ENCODE data around the gene TPP1.

Gene TPP1

DNA sequence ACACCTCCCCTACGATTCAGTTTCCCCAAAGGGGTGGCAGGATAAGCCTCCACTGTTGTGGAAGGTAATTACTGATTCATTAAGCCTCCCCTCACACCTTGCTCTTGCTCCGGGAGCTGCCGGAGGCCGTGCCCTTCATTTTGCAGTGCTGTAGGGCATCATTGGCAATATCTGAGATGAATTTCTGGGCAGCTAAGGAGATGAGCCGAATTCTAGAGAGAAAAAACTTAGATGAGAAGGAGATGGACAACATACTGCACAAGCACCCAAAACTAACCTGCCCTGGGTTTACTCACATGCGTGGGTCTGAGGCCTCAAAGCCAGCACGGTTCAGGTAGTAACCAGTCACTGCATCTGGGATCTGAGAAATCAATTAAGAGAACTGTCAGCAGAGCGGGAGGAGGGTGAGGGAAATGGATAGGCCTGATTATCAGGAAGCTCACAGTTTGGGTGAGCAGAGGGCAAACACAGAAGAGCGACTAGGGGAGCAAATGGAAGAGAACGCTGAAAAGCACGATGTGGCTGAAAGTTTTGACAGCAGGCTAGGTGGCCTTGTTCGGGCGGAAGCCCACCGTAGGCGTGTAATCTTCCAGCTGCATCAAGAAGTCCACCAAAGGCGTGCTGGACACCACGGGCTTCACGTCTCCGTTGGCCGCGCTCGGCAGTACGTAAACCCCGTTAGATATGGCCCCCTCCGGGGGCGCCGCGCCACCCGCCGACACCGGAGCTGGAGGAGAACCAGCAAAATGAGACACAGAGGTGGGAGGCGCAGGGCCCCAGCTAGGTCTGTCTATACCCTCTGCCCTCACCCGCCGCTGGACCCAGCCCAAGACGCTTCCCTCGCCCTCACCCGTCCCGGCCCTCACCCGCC lies 7.9 kb downstream of the TPP1 start:
- peak; percentile 39 for DNase-seq

- DNase-seq, result no peak
Observed at GRCh38 chr11:6610591-6610990, 8.6 kb downstream of the TPP1 start.

DNA sequence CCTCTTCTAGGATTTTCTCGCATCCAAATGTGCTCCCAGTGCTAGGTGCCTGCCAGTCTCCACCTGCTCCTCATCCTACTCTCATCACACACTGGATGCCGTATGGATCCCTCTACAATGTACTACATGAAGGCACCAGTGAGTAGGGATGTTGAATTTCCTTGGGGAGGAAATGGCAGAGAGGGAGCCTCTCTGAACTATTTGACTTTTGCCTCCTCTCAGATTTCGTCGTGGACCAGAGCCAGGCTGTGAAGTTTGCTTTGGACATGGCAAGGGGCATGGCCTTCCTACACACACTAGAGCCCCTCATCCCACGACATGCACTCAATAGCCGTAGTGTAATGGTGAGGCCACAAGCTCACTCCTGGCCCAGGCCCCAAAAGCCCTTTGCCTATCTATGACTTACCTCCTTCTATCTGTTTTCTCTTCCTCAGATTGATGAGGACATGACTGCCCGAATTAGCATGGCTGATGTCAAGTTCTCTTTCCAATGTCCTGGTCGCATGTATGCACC lies 9.7 kb downstream of the TPP1 start:
- DNase-seq, result no peak

GRCh38 chr11:6608726-6609501 lies 10.3 kb downstream of the TPP1 start:
- DNase-seq, result no peak

DNA sequence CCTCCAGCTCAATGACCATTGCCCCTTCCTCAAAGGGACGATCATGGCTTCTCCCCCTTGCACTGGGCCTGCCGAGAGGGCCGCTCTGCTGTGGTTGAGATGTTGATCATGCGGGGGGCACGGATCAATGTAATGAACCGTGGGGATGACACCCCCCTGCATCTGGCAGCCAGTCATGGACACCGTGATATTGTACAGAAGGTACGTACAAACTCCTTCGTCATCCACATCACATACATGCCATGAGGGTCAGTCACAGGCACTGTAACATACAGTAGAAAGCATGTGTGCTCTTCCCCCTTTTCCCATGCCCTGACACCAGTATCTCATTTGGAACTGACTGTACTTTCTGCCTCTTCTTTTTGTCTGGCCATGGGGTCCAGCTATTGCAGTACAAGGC lies 11.2 kb downstream of the TPP1 start:
- DNase-seq, result no peak

GRCh38 chr11:6607190-6607795 lies 11.9 kb downstream of the TPP1 start:
- no peak for DNase-seq

GRCh38 chr11:6606471-6607189 lies 12.6 kb downstream of the TPP1 start:
- peak; percentile 69 for DNase-seq

DNA sequence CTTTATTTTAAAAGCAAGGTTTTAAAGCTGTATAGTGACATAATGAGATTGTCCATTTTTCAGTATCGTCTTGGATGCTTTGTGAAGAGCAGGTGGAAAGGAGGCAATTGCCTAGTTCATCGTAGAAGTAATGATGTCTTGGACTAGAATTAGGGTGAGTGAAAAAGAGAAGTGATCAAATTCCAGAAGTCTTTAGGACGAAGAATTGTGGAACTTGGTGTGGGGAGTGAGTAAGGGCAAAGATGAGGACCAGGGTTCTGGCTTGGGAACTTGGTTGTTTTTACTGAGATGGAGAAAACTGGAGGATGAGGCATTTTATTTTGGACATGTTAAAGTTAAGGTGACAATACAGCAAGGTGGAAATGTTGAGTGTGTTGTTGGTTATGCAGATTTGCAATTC lies 14.4 kb downstream of the TPP1 start:
- DNase-seq, result no peak

- peak; percentile 72 for DNase-seq
Observed at GRCh38 chr11:6604081-6604626, 15.1 kb downstream of the TPP1 start.

- peak; percentile 93 for DNase-seq
Observed at GRCh38 chr11:6603287-6604080, 15.7 kb downstream of the TPP1 start, which contains the start of the genes ILK and RRP8. Gene ILK (plus strand): TSS chr11:6603774. CDS start chr11:6604272, 498 bp downstream. Gene RRP8 (minus strand): TSS chr11:6603616. CDS start chr11:6603502, 114 bp downstream.

DNA sequence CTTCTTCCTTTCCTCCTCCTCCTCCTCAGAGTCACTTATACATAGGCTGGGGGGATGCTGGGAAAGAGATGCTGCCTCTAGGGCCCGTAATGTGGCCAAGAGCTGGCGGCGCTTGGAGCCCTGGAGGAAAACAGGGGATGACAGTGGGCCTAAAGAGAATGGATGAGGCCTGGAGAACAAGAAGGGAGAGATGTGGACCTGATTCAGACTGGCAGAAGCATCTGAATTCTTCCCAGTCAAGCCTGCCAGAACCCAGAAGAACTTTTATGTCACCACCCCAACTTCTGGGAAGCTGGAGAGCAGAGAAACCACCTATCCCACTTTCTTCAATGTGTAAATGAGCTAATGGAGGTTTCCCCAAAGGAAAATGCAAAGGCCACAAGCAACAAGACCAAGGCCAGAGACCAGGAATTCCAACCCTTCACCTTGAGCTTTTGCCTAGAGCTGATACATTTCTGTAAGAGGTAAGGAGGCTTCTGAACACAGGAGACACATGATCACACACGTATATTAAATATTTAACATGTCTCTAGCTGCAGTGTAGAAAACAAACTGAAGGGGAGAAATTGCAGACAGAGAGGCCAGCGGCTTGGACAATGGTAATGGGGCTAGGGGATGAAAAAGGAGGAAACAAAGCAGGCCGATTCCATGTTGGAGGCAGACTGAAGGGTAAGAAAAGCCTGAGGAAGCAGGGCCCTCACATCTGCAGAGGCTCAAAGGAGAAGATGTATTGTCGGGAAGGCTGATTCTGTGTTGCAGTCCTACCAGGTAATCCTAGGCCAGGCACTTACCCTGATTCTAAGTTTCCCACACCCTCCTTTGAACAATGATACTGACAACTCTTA lies 16.9 kb downstream of the TPP1 start:
- DNase-seq, result no peak

DNA sequence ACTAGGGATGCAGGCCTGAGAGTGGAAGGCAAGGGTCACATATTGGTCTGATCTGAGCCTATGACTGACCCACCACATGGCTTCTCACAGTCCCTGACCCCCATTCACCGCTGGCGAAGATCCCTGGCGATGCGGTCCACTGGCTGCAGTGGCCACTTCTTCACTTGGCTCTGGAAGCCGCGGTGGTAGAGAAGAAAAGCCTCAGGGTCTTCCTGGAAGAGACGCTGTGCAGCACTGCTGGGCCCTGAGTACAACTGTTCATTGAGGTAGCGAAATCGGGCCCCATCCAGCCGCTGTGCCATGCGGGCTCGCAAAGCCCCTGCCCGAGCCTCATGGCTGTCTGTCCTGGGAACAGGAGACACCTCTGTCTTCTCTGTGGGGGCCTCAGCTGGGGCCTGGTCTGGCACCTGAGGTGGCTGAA lies 18.2 kb downstream of the TPP1 start:
- DNase-seq, result no peak

GRCh38 chr11:6599881-6600390 lies 19.3 kb downstream of the TPP1 start:
- DNase-seq, result no peak

GRCh38 chr11:6599449-6599848 lies 19.8 kb downstream of the TPP1 start:
- DNase-seq, result no peak

GRCh38 chr11:6598555-6598954 lies 20.7 kb downstream of the TPP1 start:
- DNase-seq, result no peak

GRCh38 chr11:6596239-6596877 lies 22.9 kb downstream of the TPP1 start:
- DNase-seq, result no peak

DNA sequence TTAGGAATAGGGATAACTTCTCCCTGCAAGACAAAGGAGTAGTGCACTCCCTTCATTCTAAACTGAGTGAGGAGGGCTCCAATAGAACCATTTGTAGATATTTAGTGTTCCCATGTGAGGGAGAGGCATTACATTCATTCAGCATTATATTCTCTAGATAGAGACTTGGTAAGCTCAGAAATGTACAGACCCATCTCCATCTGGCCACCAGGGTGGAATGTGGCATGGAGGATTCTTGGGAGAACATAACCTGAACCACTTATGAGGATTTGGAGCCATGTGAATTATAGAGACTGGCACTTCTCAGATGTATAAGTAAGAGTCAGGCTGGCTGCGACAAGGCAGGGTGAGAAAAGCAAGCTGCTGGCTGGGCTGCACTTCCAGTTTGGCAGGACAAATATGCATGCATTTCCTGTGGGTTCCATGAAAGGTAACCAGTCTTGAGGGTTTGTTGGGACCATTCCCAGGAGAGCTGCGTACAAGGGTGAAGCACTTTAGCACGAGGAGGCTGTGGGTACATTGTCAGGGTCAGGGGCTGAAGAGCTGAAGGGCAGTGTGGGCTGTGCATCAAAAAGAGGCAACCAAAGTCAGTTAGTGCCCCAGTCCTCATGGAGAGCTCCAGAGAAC lies 25.0 kb downstream of the TPP1 start:
- DNase-seq, result no peak

DNA sequence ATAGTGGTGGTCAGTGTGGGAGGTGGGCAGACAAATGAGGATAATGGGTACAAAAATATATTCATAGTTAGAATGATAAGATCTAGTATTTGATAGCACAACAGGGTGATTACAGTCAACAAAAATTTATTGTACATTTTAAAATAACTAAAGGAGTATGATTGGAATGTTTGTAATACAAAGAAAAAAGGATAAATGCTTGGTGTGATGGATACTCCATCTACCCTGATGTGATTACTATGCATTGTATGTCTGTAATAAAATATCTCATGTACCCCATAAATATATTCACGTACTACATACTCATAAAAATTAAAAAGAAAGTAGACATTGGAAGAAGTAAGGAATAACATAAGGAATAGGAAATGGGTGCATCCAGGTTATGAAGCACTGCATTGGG lies 31.2 kb downstream of the TPP1 start:
- no peak for DNase-seq

DNA sequence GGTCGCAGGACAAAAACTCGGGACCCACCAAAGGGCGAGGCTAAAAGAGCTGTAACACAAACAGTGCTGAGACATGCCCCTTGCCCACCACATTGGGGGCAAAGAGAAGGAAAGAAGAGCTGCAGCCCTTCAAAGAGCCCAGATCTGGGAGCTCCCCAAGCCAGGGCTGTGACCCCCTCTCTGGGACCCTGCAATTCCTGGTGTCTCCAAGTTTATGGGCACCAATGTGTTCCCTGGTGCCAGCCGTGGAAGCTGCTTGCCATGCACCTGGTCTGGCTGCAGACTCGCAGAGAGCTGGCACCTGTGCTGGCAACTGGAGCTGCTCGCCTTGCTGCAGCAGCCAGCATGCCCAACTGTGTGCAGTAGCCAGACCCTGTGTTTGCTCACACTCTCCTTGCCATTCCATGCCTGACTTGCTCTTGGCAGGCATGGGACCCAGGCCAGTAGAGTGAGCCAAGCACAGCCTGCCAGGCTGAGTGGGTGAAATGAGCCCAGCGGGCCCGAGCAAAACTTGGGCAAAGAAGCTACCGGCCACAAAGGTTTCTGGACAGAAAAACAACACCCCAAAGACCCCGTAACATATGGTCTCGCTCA lies 31.8 kb downstream of the TPP1 start:
- no peak for DNase-seq

Measured in CD4-positive, alpha-beta T cell treated with Interleukin-10 for 1 hour (primary cell).